Putamen (tissue), 1 donor: Measurements from ENCODE around the gene SHROOM4.

Experiments
- DNase-seq: peaks from one replicate; pipeline ENCODE4 v3.0.0-alpha.2; 2016; ENCODE audit warnings: low spot score

The SHROOM4 gene

DNA sequence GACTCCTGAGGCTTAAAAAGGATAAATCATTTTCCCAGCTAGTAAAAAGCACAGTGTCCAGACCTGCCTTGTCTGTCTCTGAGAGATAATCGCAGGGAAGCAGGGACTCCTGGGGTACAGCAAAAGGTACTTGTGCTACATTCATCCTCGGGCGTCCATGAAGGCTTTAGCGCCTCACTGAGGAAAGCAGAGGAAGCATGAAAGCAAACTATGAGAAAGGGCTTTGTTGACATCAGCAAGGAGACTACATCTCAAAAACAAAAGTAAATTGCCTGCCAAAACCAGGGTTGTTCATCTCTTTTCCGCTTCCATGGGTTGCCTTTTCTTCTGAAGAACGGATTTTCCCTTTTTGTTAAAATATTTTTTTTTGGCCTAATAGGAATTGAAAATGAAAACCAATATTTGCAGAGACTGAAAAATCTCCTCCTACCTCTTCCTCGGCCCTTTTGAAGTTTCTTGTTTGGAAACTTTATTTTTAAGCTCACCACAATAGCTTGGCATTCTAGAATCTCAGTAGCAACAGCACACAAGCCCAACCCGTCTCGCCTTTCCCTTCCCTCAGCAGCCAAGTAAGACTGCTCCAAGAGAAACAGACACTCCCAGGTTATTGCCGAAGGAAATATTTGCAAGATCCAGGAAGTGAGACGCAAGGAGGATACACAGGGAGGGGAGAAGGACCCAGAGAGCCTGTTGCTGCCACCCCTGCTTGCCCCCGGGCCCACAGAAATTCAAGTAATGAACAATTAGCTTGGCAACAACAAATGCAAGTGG, 195.0 kb downstream of the SHROOM4 start:
- DNase-seq = no peak

DNA sequence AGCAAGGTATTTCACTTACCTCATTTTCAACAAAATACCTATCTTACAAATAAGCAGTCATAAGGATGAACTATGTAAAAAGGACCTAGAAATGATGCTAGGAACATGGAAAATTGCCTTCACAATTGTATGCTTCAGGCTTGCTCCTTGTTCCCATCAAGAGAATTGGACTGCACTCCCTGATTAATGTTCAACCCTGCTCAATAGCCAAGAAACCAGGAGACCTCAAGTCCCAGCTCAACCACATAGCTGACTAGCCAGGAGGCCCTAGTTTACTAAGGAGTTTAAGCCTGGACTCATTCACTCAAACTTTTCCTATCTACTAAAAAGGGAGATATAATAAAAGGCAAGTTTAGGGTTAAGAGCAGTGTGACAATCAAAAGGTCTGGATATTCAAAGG, 196.8 kb downstream of the SHROOM4 start:
- no peak for DNase-seq

DNA sequence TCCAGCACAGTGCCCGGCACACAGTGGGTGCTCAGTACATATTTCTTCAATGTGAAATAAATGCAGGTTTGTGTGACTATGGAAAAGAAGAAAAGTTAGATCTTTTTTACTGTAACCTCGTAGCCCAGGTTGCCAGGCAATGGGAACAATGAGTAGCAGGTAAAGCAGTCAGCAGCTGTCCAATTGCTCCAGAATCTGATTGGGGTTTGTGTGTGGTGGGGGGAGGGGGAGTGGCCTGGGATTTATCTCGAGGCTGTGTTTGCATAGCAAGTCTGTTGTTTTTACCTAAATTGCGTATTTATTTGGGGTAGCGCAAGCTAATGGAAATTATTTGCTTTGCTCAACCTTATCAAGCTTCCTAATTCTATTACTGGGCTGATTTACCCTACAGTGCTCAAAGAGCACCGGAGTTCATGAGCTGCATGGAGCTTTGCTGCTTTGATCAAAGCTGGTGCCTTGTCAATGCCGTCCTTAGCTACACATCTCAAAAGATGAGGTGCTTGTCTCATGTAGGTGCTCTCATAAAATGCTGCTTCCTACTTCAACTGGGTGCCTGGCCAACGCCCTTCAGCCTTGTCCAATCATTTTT, 198.3 kb downstream of the SHROOM4 start:
- DNase-seq = no peak

DNA sequence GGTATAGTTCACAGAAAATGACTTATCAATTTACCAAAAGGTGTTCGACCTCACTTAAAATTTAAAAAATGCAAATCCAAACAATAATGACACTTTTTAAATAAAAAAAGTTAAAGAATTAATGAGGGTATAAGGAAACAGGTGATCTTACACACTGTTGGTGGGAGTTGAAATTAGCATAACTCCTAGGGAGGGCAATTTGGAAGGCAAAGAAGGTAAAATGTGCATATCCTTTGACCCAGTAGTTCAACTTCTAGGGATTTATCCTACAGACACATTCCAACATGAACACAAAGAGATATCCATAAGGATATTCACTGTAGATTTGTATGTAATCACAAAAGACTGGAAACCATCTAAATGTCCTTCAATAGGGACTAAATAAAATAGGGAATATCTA, 199.5 kb downstream of the SHROOM4 start:
- DNase-seq = no peak

DNA sequence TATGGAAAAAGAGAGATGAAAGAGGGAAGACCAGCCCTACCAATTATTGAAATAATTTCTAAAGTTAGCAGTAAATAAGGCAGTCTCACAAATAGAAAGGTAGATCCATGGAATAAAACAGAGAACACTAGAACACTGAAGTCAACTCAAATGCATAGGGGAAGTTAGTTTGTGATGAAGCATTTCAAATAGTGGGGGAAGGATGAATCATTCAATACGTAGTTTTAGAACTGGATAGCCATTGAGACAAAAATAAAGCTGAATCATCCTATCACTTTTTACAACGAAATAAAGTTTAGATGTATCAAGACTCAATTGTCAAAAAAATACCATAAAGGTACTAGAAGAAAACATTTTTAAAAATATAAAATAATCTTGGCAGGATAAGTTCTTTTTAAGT, 200.1 kb downstream of the SHROOM4 start:
- DNase-seq = no peak

DNA sequence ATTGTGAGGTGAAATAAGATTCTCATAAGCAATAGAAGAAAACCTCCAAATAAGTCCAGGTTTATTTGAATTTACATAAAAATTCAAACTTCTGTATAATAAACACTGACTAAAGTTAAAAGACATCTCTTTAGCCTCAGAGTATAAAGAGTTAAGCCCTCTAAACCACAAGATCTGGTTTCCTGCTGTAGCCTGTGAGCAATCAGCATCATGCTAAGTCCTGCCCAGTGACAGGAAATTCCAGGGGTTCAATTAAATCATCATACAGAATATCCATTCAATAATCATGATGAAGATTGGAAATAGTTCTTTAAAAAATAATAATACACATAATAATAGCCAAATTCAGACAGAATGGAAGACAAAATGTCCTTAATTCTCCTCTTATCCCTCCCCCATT, 204.2 kb downstream of the SHROOM4 start:
- no peak for DNase-seq

DNA sequence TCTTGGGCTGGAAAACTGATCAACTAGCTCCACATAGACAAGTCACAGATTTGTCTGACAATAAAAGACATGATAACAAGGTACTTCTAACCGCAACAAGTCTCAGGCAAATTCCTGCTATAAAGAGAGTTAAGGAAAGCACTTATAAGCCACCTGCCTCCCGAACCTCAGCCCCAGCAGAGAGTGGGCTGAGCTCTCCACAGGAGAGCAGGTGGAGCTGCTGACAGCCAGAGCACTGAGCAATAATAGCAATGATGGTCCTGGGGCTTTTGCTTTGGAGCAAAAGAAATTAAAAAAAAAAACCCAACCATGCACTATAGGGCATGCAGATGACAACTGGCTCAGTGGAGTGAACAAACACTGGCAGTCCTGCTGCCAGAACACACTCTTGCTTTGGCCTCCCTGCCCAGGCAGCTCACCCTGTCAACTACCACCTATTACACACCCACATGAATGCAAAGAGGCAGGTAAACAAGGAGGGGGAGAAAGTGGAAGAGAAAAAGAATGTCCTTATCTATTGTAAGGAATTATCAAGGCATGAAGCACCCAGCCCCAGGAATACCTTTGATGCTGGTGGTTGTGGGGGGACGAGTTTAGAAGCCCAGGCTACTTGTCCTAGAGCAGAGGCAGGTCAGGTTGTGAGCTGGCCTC, 207.6 kb downstream of the SHROOM4 start:
- DNase-seq = no peak

DNA sequence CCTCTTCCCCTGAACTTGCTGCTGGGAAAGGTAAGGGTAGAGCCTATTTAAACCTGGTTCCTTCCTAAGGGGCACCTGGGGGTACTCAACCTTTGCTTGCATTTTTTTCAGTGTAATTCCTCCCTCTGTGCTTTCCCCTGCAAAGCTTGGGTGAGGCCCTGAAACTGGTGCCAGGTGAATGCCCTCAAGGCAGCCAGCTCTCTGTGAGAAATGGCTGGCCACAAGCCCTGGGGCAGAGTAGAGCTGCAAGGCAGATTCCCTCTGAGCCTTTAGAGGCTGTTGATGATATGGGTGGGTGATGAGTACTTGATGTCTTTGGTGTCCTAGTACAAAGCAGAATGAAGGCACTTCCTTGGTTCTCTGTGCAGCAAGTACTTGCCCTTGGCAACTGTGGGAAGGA, 217.9 kb downstream of the SHROOM4 start:
- DNase-seq = no peak

DNA sequence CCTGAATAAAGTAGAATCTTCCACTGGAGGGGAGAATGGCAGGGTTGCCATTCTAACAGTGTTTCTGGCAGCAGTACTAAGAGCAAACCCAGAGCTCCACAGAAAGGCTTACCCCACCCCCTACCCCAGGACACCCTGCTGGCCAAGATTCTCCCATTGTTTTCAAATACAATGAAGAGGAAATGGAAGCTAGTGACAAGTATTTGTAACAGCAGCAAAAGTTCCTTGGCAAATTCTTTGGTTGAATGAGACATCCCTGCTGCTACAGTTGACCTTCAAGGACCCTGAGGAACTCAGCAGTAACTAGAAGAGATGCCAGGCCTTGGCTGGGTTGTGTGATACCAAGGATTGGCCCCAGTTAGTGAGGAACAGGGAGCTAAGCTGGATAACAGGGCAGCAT, 219.2 kb downstream of the SHROOM4 start:
- no peak for DNase-seq

DNA sequence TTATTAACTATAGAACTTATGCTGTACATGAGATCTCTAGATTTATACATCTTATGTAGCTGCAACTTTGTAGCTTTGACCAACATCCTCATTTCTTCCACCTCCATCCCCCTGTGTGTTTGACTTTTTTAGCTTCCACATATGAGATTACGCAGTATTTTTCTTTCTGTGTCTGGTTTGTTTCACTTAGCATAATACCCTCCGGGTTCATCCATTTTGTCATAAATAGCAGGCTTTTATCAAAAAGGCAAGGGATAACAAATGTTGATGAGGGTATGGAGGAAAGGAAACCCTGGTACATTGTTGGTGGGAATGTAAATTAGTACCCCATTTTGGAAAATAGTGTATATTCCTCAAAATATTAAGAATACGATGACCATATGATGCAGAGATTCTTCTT, 227.0 kb downstream of the SHROOM4 start:
- DNase-seq = no peak

DNA sequence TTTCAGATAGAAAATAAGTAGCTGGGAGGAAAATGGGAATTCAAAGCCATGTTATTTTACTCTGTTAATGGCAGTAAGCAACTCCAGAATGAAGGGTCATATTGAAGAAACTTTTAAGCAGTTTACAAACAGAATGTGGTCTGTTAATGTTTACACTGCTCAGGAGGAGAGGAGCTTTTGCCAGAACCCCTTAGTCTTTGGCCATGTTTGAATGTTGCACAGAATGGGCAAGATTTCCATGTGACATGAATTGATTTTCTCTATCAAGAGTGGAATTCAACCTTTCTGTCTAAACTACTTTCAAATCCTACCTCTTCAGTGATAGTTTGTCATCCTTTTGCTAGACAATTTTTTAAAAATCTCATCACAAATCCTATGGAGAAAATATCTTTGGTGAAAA, 227.6 kb downstream of the SHROOM4 start:
- DNase-seq = no peak

DNA sequence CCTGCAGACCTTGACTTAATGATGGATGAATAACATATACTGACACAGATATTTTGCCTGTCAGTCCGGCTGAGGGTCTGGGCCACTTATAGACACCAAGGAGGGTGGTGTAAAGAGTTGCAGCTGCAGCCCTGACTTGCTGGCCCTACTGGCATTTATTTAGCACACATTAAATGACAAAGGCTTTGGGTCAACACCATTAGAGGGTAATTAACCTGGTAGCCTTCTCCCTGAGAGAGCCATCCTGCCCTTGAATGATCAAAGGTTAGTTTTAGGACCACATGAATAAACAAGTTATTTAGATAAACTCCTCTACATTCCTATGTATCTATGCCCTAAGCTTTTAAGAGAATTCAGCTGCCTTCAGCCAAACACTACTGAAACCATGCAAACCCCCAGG, 232.6 kb downstream of the SHROOM4 start:
- no peak for DNase-seq

DNA sequence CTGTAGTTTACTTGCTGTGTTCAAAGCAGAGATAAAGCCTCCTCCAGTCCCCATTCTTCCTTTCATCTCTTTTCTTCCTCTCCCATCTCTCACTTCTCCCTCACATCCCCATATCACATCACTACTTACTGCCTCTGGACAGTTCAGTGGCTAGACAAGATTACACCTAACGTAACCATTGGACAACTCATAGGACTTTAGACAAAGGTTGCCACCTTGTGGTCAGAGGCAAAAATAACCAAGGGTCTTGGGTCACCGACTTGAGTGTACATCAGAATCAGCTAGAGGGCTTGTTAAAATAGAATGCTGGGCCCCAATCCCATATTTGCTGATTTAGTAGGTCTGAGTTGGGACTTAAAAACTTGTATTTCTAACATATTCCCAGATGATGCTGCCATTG, 234.0 kb downstream of the SHROOM4 start:
- no peak for DNase-seq

DNA sequence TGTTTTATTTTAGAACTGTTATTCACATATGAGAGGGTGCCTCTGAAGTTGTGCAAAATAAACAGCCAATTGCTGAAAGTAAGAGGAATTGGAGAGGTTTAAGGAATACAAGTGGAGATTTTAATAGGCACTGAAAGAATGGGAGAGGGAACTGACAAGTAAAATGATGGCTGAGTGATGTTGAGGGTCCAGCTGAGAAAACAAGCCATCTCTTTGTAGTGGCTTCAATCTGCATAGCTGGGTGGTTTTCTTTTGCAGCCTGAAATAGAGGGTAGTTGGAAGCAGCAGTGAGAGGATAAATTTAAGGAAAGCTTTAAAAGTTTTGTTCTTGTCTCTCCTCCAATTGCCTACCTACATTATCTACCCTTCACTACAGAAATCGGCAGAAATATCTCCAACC, 236.7 kb downstream of the SHROOM4 start:
- no peak for DNase-seq

DNA sequence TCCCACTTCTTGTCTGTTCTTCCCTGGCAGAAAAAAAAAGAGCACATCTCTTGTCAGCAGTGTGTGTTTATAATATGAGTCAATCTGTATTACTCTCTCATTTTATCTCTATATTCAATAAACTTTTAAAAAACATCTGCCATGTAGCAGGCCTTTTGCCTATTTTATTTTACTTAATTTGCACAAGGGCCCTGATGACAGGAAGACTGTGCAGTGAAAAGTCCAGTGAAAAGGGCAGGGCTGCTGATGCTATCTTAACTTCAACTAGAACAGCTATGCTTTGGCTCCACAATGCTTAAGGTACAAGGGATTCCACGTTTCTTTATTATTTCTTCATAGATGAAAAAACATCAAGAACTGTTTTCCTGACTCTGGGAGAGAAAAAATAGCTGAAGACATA, 246.4 kb downstream of the SHROOM4 start:
- DNase-seq = no peak

DNA sequence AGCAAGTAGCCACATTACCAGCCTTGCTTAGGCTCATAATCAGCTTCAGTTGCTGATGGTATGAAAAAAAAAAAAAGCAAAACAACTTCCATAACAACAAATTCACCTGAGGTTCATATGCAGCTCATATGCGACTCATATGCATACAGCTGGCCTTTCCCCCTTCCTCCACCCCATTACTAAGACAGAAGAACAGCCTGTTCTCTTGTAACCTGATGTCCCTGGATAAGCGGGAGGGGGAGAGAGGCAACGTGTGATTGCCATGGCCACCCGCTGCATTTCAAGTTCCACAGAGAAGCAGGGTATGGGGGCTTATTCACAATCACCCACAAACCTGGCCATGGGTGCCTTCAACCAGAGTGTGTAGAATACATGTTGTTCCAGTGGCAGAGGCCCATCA, 248.3 kb downstream of the SHROOM4 start:
- no peak for DNase-seq
